ENCODE results near the gene ZBTB20.
A peak's percentile ranks its signal among the peaks of the same experiment; 100 is the strongest.

Gene ZBTB20

DNA sequence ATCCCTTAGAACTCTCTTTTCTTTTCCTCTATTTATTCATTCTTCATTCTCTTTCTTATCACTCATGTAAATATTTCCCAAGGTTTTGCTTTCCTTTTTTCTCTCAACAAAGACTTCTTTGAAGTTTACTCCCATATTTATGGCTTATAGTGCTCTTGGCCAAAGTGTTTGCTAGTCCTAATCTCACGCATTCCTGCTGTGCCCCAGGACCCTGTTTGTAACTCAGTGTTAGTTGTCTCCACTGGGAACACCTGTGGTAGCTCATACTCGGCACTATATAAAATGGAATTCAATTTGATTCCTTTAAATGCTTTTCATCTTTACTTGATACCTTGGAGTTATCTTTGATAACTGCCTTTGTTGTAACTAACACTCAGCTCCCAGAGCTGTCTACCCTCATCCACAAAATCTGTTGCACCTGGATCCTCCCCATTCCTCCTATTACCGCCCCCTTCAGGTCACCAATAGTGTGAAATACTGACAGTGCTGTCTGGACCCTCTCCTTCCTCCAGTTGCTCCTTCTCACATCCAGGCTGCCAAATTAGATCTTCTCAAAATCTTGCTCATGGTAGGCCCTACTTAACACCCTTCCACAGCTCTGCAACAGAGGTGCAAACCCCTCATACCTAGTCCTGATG, 776.4 kb downstream of the ZBTB20 start:
- no peak for DNase-seq (ENCODE audit: low spot score)
- in situ Hi-C loops (cut with MboI; ENCODE audit: low pct_unique_long_range_greater_than_20kb, low sequenced_read_pairs, unreplicated experiment), result no loop called here

DNA sequence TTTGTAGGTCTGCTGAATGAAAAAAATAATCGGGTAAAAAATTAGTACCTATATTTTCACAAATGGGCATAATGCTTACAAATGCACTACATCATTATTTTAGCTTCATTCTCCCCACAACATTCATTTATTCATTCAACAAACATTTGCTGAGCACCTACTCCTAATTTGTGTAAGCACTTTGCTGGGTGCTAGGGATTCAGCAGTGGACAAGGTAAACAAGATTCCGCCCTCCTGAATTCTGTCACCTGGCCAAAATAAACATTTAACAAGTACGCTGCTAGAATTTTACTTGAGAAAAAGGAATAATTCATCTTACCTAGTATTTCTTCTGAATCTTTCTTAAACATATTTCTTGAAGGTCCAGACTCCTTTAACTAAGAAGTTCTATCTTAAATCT, 781.2 kb downstream of the ZBTB20 start:
- in situ Hi-C loops (cut with MboI; ENCODE audit: low pct_unique_long_range_greater_than_20kb, low sequenced_read_pairs, unreplicated experiment), result no loop called here
- TF ChIP-seq, protein P1, sequence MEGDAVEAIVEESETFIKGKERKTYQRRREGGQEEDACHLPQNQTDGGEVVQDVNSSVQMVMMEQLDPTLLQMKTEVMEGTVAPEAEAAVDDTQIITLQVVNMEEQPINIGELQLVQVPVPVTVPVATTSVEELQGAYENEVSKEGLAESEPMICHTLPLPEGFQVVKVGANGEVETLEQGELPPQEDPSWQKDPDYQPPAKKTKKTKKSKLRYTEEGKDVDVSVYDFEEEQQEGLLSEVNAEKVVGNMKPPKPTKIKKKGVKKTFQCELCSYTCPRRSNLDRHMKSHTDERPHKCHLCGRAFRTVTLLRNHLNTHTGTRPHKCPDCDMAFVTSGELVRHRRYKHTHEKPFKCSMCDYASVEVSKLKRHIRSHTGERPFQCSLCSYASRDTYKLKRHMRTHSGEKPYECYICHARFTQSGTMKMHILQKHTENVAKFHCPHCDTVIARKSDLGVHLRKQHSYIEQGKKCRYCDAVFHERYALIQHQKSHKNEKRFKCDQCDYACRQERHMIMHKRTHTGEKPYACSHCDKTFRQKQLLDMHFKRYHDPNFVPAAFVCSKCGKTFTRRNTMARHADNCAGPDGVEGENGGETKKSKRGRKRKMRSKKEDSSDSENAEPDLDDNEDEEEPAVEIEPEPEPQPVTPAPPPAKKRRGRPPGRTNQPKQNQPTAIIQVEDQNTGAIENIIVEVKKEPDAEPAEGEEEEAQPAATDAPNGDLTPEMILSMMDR (IDR thresholded peaks at IDR 0.05; ENCODE audit: extremely low read depth, insufficient read depth, missing control alignments), result no peak
- DNase-seq (ENCODE audit: low spot score), result no peak

More for the DNA sequence above, 776.4 kb downstream of the ZBTB20 start:
- TF ChIP-seq, protein P1 (IDR thresholded peaks at IDR 0.05; ENCODE audit: extremely low read depth, insufficient read depth, missing control alignments), result peak; percentile 18

DNA sequence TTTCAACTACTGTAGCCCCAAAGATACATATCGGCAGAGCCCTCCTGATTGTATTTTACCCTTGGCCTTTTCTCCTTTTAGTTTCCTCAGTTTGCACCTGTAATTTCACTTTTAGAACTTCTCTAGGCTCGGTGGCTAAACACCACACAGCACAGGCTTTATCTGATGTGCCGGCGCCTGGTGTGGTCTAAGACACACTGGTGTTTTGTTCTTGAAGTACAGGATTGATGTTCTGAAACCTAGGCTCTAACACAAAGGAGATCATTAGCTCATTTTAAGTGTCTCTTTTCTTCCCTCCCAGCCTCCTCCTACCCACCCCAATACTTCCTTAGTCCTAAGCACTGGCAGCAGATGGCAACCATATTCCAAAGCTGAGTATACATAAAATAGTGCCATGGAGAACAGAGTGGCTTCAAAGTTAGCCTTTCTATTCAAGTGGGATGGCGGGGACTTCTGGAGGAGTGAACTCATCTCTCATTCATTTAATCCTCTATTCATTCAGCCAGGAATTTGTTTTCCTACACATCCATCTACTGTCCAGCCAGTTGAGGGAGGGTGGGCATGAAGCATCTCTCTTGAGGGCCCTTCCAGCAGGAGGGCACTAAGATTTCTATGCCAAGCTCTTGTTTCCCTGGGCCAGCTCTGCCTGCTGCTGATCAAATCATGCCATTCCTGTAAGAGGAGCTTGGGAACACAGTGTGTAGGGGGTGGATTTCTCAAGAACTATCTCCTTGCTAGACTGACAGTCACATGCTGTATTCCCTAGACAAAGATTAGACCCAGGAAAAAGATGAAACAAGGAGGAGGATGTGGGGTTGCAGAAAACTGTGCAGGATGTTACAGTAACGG, 782.1 kb downstream of the ZBTB20 start:
- TF ChIP-seq, protein P1 (IDR thresholded peaks at IDR 0.05; ENCODE audit: extremely low read depth, insufficient read depth, missing control alignments), result no peak
- DNase-seq (ENCODE audit: low spot score), result no peak
- in situ Hi-C loops (cut with MboI; ENCODE audit: low pct_unique_long_range_greater_than_20kb, low sequenced_read_pairs, unreplicated experiment), result no loop called here

- DNase-seq (ENCODE audit: low spot score), result no peak
- in situ Hi-C loops (cut with MboI; ENCODE audit: low pct_unique_long_range_greater_than_20kb, low sequenced_read_pairs, unreplicated experiment), result no loop called here
- TF ChIP-seq, protein P1 (IDR thresholded peaks at IDR 0.05; ENCODE audit: extremely low read depth, insufficient read depth, missing control alignments), result no peak
These were observed 783.4 kb downstream of the ZBTB20 start for GRCh38 chr3:114363554-114364202.

DNA sequence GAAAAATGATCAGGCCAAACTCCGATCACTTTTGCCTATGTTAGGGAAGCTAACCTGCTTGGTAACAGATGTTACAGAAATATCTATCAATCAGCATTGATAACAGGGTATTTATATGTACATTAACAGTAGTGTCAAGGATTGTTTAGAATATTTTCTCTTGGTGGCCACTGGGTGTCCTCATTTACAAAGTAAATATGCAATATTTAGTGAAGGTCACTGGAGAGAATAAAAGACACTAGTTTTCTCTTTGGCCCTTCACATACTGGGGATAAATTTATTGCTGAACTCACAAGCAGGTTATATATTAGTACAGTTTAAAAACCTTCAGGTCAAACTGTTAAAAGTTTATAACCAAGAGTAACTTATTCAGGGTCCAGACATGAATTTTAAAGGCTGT, 784.3 kb downstream of the ZBTB20 start:
- TF ChIP-seq, protein P1 (IDR thresholded peaks at IDR 0.05; ENCODE audit: extremely low read depth, insufficient read depth, missing control alignments), result peak; percentile 52
- peak; percentile 32 for DNase-seq (ENCODE audit: low spot score)
- in situ Hi-C loops (cut with MboI; ENCODE audit: low pct_unique_long_range_greater_than_20kb, low sequenced_read_pairs, unreplicated experiment), result no loop called here

- in situ Hi-C loops (cut with MboI; ENCODE audit: low pct_unique_long_range_greater_than_20kb, low sequenced_read_pairs, unreplicated experiment), result no loop called here
- DNase-seq (ENCODE audit: low spot score), result no peak
- TF ChIP-seq, protein P1 (IDR thresholded peaks at IDR 0.05; ENCODE audit: extremely low read depth, insufficient read depth, missing control alignments), result no peak
These were observed 785.7 kb downstream of the ZBTB20 start for GRCh38 chr3:114361391-114361790.
